Measurements from ENCODE around the gene HBE1. TPM values are rescaled to one million over a fixed set of nuclear protein-coding genes. Genes with fewer than 3 reads are reported as not detected.

The HBE1 gene
- total and polyA plus RNA-seq, 2 donors (not counting 1 experiment from before 2014, with no cell fraction given) = not detected

DNA sequence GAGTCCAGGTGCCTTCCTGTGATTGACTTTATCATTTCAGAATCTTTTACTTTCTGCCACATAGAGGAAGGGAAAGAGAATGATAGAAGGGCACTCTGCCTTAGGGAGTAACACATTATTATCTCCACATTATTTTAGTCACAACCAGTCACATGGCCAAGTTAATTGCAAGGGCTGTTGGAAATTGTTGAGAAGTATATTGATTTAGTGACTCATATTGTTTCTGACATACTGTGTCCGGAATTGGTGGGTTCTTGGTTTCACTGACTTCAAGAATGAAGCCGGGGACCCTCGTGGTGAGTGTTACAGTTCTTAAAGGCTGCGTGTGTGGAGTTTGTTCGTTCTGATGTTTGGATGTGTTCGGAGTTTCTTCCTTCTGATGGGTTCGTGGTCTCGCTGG is 23.3 kb upstream of the HBE1 start:
- intact Hi-C loops (cut with micrococcal nuclease) = no loop called here
- H3K9me3 Mint-ChIP-seq (ENCODE audit: insufficient read depth) = no peaks in the 10 kb centered on the region
- Histone ChIP-seq H3K79me2 (ENCODE audit: control insufficient read depth, insufficient read depth, low read length) (no peaks in the 10 kb centered on the region), H3K27ac (ENCODE audit: low read length in 2 of 2) (no peak overlapping the region), H3K4me3 (ENCODE audit: control extremely low read depth in 1 of 5, extremely low read depth in 1 of 5, insufficient read depth in 1 of 5, low read depth in 2 of 5, low read length in 4 of 5) (no peak overlapping the region), H3K4me2 (replicated peaks; ENCODE audit: low read depth, low read length, poor library complexity, severe bottlenecking) (no peak overlapping the region), H3K9me3 (ENCODE audit: control extremely low read depth in 1 of 3, control insufficient read depth in 2 of 3, insufficient read depth in 1 of 3, low read length in 2 of 3) (no peaks in the 10 kb centered on the region), H3K4me1 (ENCODE audit: control insufficient read depth in 2 of 2, insufficient read depth in 2 of 2, low read length in 2 of 2) (no peaks in the 10 kb centered on the region), H4K20me1 (ENCODE audit: control insufficient read depth, insufficient read depth, low read length, poor library complexity, severe bottlenecking) (no peaks in the 10 kb centered on the region), H3K9ac (ENCODE audit: low read length) (no peak overlapping the region), H2AFZ (ENCODE audit: insufficient read depth, low read depth, low read length, poor library complexity, severe bottlenecking) (no peak overlapping the region), H3K27me3 (replicated peaks in 1 of 4; ENCODE audit: control extremely low read depth in 1 of 4, control insufficient read depth in 3 of 4, insufficient read depth in 4 of 4, low read length in 3 of 4) (no peaks in the 10 kb centered on the region), H3K36me3 (replicated peaks in 1 of 2; ENCODE audit: control extremely low read depth in 1 of 2, control insufficient read depth in 1 of 2, extremely low read depth in 1 of 2, insufficient read depth in 2 of 2, low read length in 1 of 2) (no peaks in the 10 kb centered on the region)
- WGBS (ENCODE audit: insufficient coverage) = 95% methylated on average over 8 of the region's 8 CpGs
- DNase-seq (no peak), ATAC-seq (ENCODE audit: low read depth) (no peak)
- TF ChIP-seq, protein P1, sequence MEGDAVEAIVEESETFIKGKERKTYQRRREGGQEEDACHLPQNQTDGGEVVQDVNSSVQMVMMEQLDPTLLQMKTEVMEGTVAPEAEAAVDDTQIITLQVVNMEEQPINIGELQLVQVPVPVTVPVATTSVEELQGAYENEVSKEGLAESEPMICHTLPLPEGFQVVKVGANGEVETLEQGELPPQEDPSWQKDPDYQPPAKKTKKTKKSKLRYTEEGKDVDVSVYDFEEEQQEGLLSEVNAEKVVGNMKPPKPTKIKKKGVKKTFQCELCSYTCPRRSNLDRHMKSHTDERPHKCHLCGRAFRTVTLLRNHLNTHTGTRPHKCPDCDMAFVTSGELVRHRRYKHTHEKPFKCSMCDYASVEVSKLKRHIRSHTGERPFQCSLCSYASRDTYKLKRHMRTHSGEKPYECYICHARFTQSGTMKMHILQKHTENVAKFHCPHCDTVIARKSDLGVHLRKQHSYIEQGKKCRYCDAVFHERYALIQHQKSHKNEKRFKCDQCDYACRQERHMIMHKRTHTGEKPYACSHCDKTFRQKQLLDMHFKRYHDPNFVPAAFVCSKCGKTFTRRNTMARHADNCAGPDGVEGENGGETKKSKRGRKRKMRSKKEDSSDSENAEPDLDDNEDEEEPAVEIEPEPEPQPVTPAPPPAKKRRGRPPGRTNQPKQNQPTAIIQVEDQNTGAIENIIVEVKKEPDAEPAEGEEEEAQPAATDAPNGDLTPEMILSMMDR (IDR thresholded peaks at IDR 0.05) = no peak
- no peak for TF ChIP-seq EZH2 (IDR thresholded peaks at IDR 0.05; ENCODE audit: borderline replicate concordance, insufficient read depth, low read depth, low read length, poor library complexity, severe bottlenecking)
- CTCF ChIA-PET = no interaction called here
- no peak overlapping the region for H3K27ac Mint-ChIP-seq
- no peaks in the 10 kb centered on the region for H3K4me1 Mint-ChIP-seq
- POLR2A ChIA-PET = no interaction called here
- peaks cover 4% of the 10 kb centered on the region for H3K27me3 Mint-ChIP-seq
- H3K4me3 Mint-ChIP-seq = no peak overlapping the region

DNA sequence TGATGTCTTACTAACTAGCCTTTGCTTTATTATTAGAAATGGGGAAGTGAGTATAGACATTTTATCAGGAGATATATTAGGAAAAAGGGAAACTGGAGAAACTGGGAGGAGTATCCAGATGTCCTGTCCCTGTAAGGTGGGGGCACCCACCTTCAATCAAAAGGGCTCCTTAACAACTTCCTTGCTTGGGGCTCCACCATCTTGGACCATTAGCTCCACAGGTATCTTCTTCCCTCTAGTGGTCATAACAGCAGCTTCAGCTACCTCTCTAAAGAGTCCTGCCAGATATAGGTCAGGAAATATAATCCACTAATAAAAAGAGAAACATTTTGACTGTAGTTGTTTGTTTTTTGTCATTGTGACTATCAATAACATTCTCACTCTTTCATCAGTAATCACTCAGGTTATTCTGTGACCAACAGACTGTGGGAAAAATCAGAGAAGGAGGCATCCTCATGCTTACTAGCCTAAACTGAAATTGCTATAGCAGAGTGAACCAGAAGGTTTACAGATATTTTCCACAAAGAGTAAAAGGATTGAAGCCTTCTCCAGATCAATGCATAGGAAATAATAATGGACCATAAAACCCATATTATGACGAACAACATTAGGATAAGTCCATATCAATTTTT is 21.6 kb upstream of the HBE1 start:
- Histone ChIP-seq H3K9me3 (ENCODE audit: control extremely low read depth in 1 of 3, control insufficient read depth in 2 of 3, insufficient read depth in 1 of 3, low read length in 2 of 3) (no peaks in the 10 kb centered on the region), H4K20me1 (ENCODE audit: control insufficient read depth, insufficient read depth, low read length, poor library complexity, severe bottlenecking) (no peaks in the 10 kb centered on the region), H3K4me2 (replicated peaks; ENCODE audit: low read depth, low read length, poor library complexity, severe bottlenecking) (no peak overlapping the region), H3K36me3 (replicated peaks in 1 of 2; ENCODE audit: control extremely low read depth in 1 of 2, control insufficient read depth in 1 of 2, extremely low read depth in 1 of 2, insufficient read depth in 2 of 2, low read length in 1 of 2) (no peaks in the 10 kb centered on the region), H3K79me2 (ENCODE audit: control insufficient read depth, insufficient read depth, low read length) (no peaks in the 10 kb centered on the region), H3K27me3 (replicated peaks in 1 of 4; ENCODE audit: control extremely low read depth in 1 of 4, control insufficient read depth in 3 of 4, insufficient read depth in 4 of 4, low read length in 3 of 4) (no peaks in the 10 kb centered on the region), H3K9ac (ENCODE audit: low read length) (no peak overlapping the region), H3K4me3 (ENCODE audit: control extremely low read depth in 1 of 5, extremely low read depth in 1 of 5, insufficient read depth in 1 of 5, low read depth in 2 of 5, low read length in 4 of 5) (no peak overlapping the region), H2AFZ (ENCODE audit: insufficient read depth, low read depth, low read length, poor library complexity, severe bottlenecking) (no peak overlapping the region), H3K4me1 (ENCODE audit: control insufficient read depth in 2 of 2, insufficient read depth in 2 of 2, low read length in 2 of 2) (no peaks in the 10 kb centered on the region), H3K27ac (ENCODE audit: low read length in 2 of 2) (no peak overlapping the region)
- Mint-ChIP-seq H3K4me1 (no peaks in the 10 kb centered on the region), H3K4me3 (no peak overlapping the region), H3K27me3 (no peaks in the 10 kb centered on the region), H3K9me3 (ENCODE audit: insufficient read depth) (no peaks in the 10 kb centered on the region), H3K27ac (no peak overlapping the region)
- intact Hi-C loops (cut with micrococcal nuclease) = no loop called here
- DNase-seq = no peak
- ChIA-PET CTCF (interaction anchor here (1.4 kb wide), 1 partner anchor 20 kb away, joined by 4 read pairs; no protein-coding TSS in a partner anchor), POLR2A (no interaction called here)
- TF ChIP-seq, protein P1 (IDR thresholded peaks at IDR 0.05) = no peak
- no peak for TF ChIP-seq EZH2 (IDR thresholded peaks at IDR 0.05; ENCODE audit: borderline replicate concordance, insufficient read depth, low read depth, low read length, poor library complexity, severe bottlenecking)
- no peak for ATAC-seq (ENCODE audit: low read depth)
- no CpG with 5 or more reads among the region's 1 CpG for WGBS (ENCODE audit: insufficient coverage)

All from B cell (primary cell).